Measurements from ENCODE around the gene CENPB.

The CENPB gene

GRCh38 chr20:3755269-3755668, 31.3 kb downstream of the CENPB start:
- Histone ChIP-seq H4K20me1 (ENCODE audit: insufficient read depth) (no peaks in the 10 kb centered on the region), H3K4me1 (ENCODE audit: low read depth, poor library complexity, severe bottlenecking) (no peaks in the 10 kb centered on the region), H3K27me3 (ENCODE audit: insufficient read depth, low read depth) (no peaks in the 10 kb centered on the region), H3K4me2 (no peak overlapping the region), H3K27ac (no peak overlapping the region), H3K4me3 (IDR thresholded peaks at IDR 0.05; ENCODE audit: insufficient read depth, low read depth, low read length) (no peak overlapping the region), H3K36me3 (ENCODE audit: insufficient read depth) (no peaks in the 10 kb centered on the region), H2AFZ (ENCODE audit: low read depth) (no peak overlapping the region), H3K9ac (no peak overlapping the region), H3K79me2 (ENCODE audit: insufficient read depth, low read depth) (no peaks in the 10 kb centered on the region)
- TF ChIP-seq CTCF (conservative IDR thresholded peaks at IDR 0.05; ENCODE audit: low read depth, low read length), result no peak

- Histone ChIP-seq H3K4me2 (no peak overlapping the region), H3K27me3 (ENCODE audit: insufficient read depth, low read depth) (no peaks in the 10 kb centered on the region), H3K79me2 (ENCODE audit: insufficient read depth, low read depth) (no peaks in the 10 kb centered on the region), H3K27ac (no peak overlapping the region), H3K9ac (no peak overlapping the region), H3K36me3 (ENCODE audit: insufficient read depth) (no peaks in the 10 kb centered on the region), H4K20me1 (ENCODE audit: insufficient read depth) (no peaks in the 10 kb centered on the region), H3K4me3 (IDR thresholded peaks at IDR 0.05; ENCODE audit: insufficient read depth, low read depth, low read length) (no peak overlapping the region), H2AFZ (ENCODE audit: low read depth) (no peak overlapping the region), H3K4me1 (ENCODE audit: low read depth, poor library complexity, severe bottlenecking) (no peaks in the 10 kb centered on the region)
- no peak for TF ChIP-seq CTCF (conservative IDR thresholded peaks at IDR 0.05; ENCODE audit: low read depth, low read length)
Observed at GRCh38 chr20:3754276-3754630, 32.3 kb downstream of the CENPB start.

- no peak overlapping the region for H3K27ac ChIP-seq
- no peak overlapping the region for H3K4me3 ChIP-seq (IDR thresholded peaks at IDR 0.05; ENCODE audit: insufficient read depth, low read depth, low read length)
- H3K4me1 ChIP-seq (ENCODE audit: low read depth, poor library complexity, severe bottlenecking), result no peaks in the 10 kb centered on the region
- H3K36me3 ChIP-seq (ENCODE audit: insufficient read depth), result no peaks in the 10 kb centered on the region
- no peak for TF ChIP-seq CTCF (conservative IDR thresholded peaks at IDR 0.05; ENCODE audit: low read depth, low read length)
- H2AFZ ChIP-seq (ENCODE audit: low read depth), result no peak overlapping the region
- H3K9ac ChIP-seq, result no peak overlapping the region
- H3K79me2 ChIP-seq (ENCODE audit: insufficient read depth, low read depth), result no peaks in the 10 kb centered on the region
- no peak overlapping the region for H3K4me2 ChIP-seq
- no peaks in the 10 kb centered on the region for H3K27me3 ChIP-seq (ENCODE audit: insufficient read depth, low read depth)
- no peaks in the 10 kb centered on the region for H4K20me1 ChIP-seq (ENCODE audit: insufficient read depth)
Observed at GRCh38 chr20:3753501-3754275, 32.9 kb downstream of the CENPB start.

- Histone ChIP-seq H2AFZ (ENCODE audit: low read depth) (no peak overlapping the region), H3K4me1 (ENCODE audit: low read depth, poor library complexity, severe bottlenecking) (no peaks in the 10 kb centered on the region), H3K9ac (no peak overlapping the region), H3K27ac (no peak overlapping the region), H4K20me1 (ENCODE audit: insufficient read depth) (no peaks in the 10 kb centered on the region), H3K27me3 (ENCODE audit: insufficient read depth, low read depth) (no peaks in the 10 kb centered on the region), H3K36me3 (ENCODE audit: insufficient read depth) (no peaks in the 10 kb centered on the region), H3K79me2 (ENCODE audit: insufficient read depth, low read depth) (no peaks in the 10 kb centered on the region), H3K4me2 (no peak overlapping the region), H3K4me3 (IDR thresholded peaks at IDR 0.05; ENCODE audit: insufficient read depth, low read depth, low read length) (no peak overlapping the region)
- TF ChIP-seq CTCF (conservative IDR thresholded peaks at IDR 0.05; ENCODE audit: low read depth, low read length), result peak; percentile 52
Observed at GRCh38 chr20:3753098-3753497, 33.4 kb downstream of the CENPB start.
